ENCODE measurements around the gene DCAKD.
A peak's percentile ranks its signal among the peaks of the same experiment; 100 is the strongest.
"Not testable (repeated sequence)": the region's sequence is repeated elsewhere in the genome, so short reads cannot be mapped to it uniquely, and the experiment has no call there.

The DCAKD gene

GRCh38 chr17:45061606-45062205 lies 10.3 kb upstream of the DCAKD start:
- no peak for DNase-seq

GRCh38 chr17:45060797-45061605 lies 9.6 kb upstream of the DCAKD start, which contains the start of gene NMT1:
TSS of gene NMT1 (plus strand) at chr17:45061317. CDS start at chr17:45061330, 13 bp downstream.
- peak; percentile 98 for DNase-seq

DNA sequence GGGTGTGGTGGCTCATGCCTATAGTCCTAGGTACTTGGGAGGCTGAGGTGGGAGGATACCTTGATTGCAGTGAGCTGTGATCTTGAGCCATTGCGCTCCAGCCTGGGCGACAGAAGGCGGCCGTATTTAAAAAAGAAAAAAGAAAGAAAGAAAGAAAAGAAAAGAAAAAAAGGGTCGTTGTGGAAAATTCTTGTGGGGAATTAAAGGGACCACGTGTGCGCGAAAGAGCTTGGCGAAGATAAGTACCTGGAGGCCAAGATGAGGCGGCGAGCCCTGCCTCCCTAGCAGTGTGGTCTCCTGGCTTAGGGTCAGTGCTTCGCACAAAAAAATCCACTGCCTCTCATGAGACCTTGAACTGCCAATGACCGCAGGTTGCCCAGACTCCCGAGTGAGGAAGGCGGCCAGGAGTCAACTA lies 9.0 kb upstream of the DCAKD start:
- DNase-seq, result no peak

DNA sequence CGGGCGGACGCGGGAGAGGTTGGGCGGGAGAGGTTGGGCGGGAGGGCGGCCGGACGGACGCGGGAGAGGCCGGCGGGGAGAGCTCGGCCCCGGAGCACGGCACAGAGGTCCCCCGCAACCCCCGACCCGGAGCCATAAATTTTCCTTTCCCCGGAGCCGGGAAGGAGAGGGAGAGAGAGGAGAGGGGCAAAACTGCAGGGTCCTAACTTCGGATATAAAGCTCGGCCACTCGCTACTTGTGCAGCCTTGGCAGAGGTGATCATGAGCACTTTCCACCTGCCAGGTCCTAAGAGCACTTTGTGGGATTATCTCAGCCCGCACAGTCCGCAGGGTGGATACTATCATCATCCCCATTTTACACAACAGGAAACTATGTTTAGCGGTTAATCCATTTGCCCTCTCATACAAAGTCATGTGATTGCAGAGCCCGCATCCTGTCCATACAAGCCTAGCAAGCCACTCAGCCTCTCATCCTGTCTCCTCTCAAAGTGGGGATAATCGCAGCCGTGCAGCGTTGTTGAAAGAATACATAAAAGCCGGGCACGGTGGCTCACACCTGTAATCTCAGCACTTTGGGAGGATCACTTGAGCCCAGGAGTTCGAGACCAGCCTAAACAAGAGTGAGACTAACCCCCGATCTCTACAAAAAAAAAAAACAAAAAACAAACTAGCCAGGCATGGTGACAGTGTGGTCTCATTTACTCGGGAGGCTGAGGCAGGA lies 780 bp upstream of the DCAKD start:
- DNase-seq, result peak; percentile 85

DNA sequence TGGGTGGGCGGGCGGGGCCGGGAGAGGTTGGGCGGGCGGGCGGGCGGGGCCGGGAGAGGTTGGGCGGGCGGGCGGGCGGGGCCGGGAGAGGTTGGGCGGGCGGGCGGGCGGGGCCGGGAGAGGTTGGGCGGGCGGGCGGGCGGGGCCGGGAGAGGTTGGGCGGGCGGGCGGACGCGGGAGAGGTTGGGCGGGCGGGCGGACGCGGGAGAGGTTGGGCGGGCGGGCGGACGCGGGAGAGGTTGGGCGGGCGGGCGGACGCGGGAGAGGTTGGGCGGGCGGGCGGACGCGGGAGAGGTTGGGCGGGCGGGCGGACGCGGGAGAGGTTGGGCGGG lies 254 bp upstream of the DCAKD start:
- DNase-seq, result not testable (repeated sequence)

DNA sequence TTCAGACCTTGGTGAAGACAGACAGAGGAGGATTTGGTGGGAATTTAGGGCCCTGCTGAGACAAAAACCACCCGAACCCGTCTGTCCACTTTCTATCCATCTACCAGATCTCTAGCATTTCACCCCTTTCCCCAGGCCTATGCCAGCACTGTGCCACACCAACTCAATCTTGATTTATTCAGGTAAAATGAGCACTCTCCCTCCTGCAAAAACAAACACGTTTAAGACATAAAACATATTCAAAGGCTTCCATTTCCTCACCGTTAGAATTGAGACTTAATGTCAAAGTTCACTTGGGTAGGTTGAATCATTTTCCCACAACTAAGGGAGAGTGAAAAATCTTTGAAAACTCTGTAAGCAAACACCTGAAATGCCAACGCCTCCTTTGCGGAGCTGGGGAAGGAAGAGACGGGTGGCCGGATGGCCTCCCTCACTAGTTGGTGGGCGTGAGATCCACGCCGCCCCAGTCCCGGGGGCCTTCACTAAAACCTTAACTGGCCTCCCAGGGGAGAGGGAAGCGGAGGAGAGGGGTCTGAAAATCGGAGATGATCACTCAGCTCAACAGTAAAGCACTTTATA lies 862 bp downstream of the DCAKD start:
- DNase-seq, result no peak

GRCh38 chr17:45048795-45049563 lies 2.5 kb downstream of the DCAKD start:
- no peak for DNase-seq

DNA sequence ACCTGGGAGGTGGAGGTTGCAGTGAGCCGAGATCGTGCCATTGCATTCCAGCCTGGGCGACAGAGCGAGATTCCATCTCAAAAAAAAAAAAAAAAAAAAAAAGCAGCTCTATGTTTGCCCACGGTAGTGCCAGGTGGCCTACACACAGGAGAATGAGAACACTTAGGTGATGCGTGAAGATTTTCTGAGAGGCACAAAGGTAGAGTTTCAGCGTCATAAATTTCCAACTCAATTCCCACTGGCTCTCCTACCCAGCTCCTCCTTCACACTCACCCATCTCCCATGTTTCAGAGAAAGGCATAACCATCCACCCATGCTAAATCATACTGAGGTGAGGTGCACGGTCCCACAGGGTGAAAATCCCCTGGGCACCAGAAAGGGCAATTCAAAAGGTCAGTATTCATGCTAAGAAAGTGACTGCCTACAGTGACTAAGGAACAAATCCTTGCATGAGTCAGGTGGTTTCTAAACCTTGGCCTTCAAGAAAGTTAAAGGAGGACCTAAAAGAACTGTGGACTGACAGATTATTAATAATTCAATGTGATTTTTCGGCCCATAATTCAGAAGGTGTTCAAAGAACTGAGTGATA lies 4.8 kb downstream of the DCAKD start:
- DNase-seq, result no peak

DNA sequence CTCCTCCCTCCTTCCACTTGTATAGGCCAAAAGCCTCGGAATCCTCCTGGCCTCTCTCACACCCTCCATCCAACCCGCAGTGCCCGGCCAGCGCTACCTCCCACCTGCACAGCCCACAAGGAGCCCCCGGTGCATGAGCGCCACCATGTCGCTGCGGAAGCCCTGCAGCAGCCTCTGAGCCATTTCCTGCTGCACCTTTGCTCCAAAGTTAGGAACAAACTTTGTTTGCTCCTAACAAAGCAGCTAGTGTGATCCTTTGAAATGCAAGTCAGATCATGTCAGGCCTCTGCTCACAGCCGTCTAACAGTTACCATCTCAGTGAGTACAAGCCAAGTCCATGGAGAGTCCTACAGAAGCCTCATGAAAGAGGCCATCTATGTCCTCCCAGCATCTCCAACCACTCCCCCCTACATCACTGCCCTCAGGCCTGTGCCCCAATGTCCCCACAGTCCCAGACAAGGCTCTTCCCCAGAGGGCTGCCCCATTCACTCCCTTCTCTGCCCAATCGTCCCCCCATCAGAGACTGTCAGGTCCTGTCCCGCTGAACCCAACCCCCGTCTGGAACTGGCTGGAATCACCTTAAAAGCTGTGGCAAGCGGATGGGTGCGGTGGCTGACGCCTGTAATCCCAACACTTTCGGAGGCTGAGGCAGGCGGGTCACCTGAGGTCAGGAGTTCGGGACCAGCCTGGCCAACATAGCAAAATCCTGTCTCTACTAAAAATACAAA lies 7.5 kb downstream of the DCAKD start:
- DNase-seq, result no peak

- DNase-seq, result peak; percentile 31
Measured at GRCh38 chr17:45042346-45043120, 8.9 kb downstream of the DCAKD start.

DNA sequence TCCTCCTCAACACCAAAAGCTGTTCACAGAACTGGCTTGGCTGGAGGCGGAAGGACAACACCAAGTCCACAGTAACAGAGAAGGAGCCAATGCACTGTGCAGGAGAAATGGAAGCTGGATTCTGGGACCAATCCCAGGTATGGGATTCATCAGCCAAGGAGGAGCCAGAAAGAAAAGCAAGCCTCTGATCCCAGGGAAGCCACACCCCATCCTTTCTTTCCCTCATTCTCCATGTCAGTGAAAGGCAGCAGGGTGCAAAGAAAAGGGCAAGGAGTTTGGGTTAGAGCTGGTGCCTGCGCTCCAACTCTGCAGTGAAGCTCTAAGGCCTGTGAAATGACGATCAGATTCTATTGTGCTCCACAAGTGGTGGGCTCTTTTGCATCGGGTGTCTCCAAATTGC lies 11.0 kb downstream of the DCAKD start:
- no peak for DNase-seq

DNA sequence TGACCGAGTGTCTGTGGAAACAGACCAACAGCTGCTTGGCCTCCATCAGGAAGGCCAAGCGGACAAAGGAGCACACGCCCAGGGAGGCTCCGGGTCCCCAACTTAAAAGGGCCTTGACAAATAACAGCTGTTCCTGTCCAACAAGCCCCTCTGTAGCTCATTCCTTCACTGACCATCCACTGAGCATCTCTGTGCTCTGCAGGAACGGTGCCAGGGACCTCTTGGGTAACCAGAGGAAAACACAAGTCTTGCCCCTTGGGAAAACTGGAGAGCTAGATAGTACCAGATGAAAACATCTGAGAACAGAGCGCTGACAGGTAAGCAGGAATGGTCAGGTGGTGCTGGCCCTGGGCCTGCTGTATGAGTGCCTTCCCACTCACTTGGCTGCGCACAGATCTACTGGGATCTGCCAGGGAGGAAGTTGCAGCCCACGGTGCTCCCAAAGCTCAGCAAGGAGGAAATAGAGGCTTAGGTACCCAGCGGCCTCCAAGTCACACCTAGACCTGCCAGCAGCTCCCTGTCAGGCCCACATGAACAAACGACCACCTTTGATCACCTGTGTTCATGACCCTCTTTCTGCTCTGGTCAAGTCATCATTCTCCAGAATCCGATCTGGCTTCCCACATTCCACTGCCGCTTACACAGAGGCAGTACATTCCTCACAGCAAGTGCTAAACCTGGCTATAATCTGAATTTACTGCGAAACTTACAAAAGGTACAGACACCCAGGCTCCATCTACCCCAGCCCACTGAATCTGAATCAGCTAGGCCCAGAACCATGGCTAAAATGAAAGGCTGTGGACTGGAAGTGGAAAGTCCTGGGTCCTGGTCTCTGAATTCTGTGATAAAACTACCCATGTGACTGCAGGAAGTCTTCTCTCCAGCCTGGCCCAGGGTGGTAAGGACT lies 12.5 kb downstream of the DCAKD start:
- no peak for DNase-seq

GRCh38 chr17:45036691-45037090 lies 14.7 kb downstream of the DCAKD start:
- DNase-seq, result no peak

DNA sequence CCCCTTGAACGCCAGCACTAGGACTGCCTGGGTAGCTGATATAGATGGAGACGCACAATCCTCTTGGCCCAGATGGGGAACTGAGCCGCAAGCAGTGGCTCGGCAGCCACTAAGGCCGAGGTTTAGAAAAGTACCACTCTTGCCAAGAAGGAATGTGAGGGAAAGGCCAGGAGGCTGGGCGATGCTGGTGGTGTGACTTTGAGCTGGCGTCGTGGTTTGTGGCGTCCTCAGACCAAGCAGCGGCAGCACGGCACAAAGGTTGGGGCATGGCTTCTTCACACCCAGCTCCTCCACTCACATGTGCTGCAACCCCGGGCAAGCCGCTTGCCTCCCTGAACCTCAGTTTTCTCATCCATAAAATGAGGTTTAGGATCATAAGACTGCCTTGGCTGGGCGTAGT lies 15.6 kb downstream of the DCAKD start:
- no peak for DNase-seq

GRCh38 chr17:45034599-45034998 lies 16.8 kb downstream of the DCAKD start:
- no peak for DNase-seq

DNA sequence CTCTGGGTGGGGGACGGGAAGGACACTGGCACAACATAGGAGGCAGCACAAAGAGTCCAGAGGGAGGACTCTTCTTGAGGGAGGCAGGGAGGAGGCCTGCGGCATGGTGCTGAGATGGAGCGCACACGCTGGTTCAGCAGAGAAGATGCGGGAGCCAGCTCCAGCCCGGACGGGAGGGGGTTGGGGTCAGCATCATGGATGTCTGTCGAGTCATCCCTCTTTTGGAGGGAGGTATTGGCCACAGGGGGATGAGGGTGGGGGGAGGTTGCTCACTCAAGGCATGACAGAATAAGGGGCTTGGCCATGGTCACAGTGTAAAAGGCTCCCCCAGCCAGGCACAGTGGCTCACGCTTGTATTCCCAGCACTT lies 19.3 kb downstream of the DCAKD start:
- DNase-seq, result no peak

DNA sequence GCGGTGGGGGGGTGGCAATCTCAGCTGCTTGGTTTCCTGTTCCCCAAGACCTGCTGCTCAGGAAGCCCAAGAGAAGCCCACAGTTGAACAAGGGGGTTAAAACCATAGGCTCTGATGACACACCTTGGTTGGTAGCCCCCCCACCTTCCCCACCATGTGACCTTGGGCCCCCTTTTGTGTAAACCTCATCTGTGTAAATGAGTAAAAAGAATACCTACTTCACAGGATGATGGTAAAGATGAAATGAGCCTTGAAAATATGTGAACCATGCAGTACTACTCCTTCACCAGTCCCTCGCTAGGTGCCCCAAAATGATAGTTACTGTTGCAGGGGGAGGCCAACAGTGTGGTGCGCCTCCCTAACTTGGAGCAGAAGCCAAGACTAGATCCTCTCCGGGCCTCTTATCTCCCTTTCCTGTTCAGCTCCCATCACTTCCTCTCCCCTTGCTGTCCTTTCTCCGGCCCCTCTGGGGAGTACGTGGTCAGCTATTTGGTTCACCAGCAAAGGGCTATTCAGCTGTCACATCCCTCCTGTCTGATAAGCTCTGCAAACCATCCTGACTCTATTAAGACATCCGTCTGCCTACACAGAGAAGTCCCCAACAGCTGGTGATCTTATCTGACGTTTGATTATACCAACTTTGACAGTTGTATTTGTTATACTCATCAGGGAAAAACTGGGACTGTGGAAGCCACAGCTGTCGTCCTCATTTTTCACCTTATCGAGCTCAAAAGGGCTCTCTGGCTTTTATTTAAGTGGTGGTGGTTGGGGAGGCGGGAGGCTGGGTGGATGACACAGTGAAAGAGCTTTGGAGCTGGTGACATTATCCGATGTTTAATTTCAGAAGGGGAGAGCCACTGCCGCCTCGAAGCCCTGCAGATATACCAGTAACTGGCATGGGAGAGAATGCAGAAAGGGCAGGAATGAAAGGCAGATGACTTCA lies 19.9 kb downstream of the DCAKD start:
- no peak for DNase-seq

- no peak for DNase-seq
Measured at GRCh38 chr17:45030733-45031132, 20.7 kb downstream of the DCAKD start.

Measured in NCI-H2029 (cell line).